Astrocyte (in vitro differentiated cells and primary cell): ENCODE measurements around the gene GATA2.

Source experiments
- CTCF ChIP-seq: IDR thresholded peaks from 2 replicates; pipeline ENCODE4 v1.5.1; 2011; ENCODE audit warnings: low read depth, mild to moderate bottlenecking, inconsistent platforms, low read length, moderate library complexity; ENCODE audit not compliant: insufficient read depth
- EZH2 ChIP-seq: IDR thresholded peaks from 2 replicates; pipeline ENCODE4 v1.6.1; 2012; ENCODE audit warnings: mild to moderate bottlenecking, low read length, inconsistent platforms; ENCODE audit not compliant: insufficient read depth

DNA sequence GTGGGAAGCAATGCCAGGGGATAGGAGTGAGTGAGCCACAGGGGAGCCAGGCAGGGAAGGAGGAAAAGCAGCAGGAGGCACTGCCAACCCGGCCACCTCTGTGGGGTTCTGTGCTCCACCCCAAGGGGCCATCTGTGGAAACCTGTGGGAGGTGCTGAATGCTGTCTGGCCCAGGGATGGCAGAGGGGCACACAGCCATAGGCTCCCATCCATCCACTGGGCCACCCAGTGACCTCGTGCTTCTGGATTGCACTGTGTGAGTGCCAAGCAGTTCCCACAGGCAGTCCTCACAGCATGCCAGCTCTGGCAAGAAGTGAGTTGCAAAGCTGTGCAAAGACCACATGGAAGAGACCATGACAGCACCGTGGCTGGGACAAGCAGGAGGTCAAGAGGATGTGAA lies 53.8 kb downstream of the GATA2 start:
- TF ChIP-seq CTCF (no peak), EZH2 (no peak)
